Measurements from ENCODE around the gene TSC22D1. TPM values are rescaled to one million over a fixed set of nuclear protein-coding genes. Genes with fewer than 3 reads are reported as not detected.

TSC22D1 gene
- total RNA-seq, 2 donors from 2014 or later: 30.7 to 50.1 TPM

GRCh38 chr13:44451126-44451525 is 125.0 kb downstream of the TSC22D1 start:
- no peak overlapping the region for H3K27ac ChIP-seq
- no peak for ATAC-seq
- intact Hi-C loops (cut with DNase I): loop anchor here (10.0 kb wide), 1 partner anchor 536 kb away; no protein-coding TSS in a partner anchor
- TF ChIP-seq POLR2A (IDR thresholded peaks at IDR 0.05) (no peak), CTCF (IDR thresholded peaks at IDR 0.05) (no peak)
- no peak for DNase-seq
- H3K27me3 ChIP-seq: no peaks in the 10 kb centered on the region
- no peaks in the 10 kb centered on the region for H3K9me3 ChIP-seq
- 88 to 93% methylated on average over 12 of the region's 12 CpGs for WGBS, 2 donors
- no peaks in the 10 kb centered on the region for H3K36me3 ChIP-seq (replicated peaks in 1 of 2; ENCODE audit: insufficient read depth in 1 of 2, low read depth in 2 of 2)
- H3K4me3 ChIP-seq: no peak overlapping the region
- H3K4me1 ChIP-seq: peaks cover 9% of the 10 kb centered on the region

- no peak overlapping the region for H3K4me3 ChIP-seq
- H3K27me3 ChIP-seq: no peaks in the 10 kb centered on the region
- H3K27ac ChIP-seq: no peak overlapping the region
- ATAC-seq (peak; percentile 68), DNase-seq (peak in 1 of 4 donors; percentile 31)
- TF ChIP-seq CTCF (IDR thresholded peaks at IDR 0.05): no peak
- intact Hi-C loops (cut with DNase I): loop anchor here (10.0 kb wide), 2 partner anchors 405 to 535 kb away; no protein-coding TSS in a partner anchor
- H3K4me1 ChIP-seq: peaks cover 9% of the 10 kb centered on the region
- H3K9me3 ChIP-seq: no peaks in the 10 kb centered on the region
- WGBS, 2 donors: 83 to 88% methylated on average over 3 of the region's 3 CpGs
- H3K36me3 ChIP-seq (replicated peaks in 1 of 2; ENCODE audit: insufficient read depth in 1 of 2, low read depth in 2 of 2): no peaks in the 10 kb centered on the region
Observed at GRCh38 chr13:44449999-44450821, 125.9 kb downstream of the TSC22D1 start.

GRCh38 chr13:44448875-44449274 is 127.3 kb downstream of the TSC22D1 start:
- ATAC-seq (no peak), DNase-seq (no peak)
- TF ChIP-seq POLR2A (IDR thresholded peaks at IDR 0.05) (no peak), CTCF (IDR thresholded peaks at IDR 0.05) (no peak)
- H3K4me3 ChIP-seq: no peak overlapping the region
- intact Hi-C loops (cut with DNase I): loop anchor here (10.0 kb wide), 1 partner anchor 404 kb away; no protein-coding TSS in a partner anchor
- H3K9me3 ChIP-seq: no peaks in the 10 kb centered on the region
- no peak overlapping the region for H3K27ac ChIP-seq
- peaks cover 9% of the 10 kb centered on the region for H3K4me1 ChIP-seq
- 66 to 74% methylated on average over 3 of the region's 3 CpGs for WGBS, 2 donors
- H3K27me3 ChIP-seq: no peaks in the 10 kb centered on the region
- H3K36me3 ChIP-seq (replicated peaks in 1 of 2; ENCODE audit: insufficient read depth in 1 of 2, low read depth in 2 of 2): no peaks in the 10 kb centered on the region

GRCh38 chr13:44448373-44448772 is 127.8 kb downstream of the TSC22D1 start:
- ATAC-seq (peak; percentile 50), DNase-seq (no peak)
- Histone ChIP-seq H3K36me3 (replicated peaks in 1 of 2; ENCODE audit: insufficient read depth in 1 of 2, low read depth in 2 of 2) (no peaks in the 10 kb centered on the region), H3K4me3 (no peak overlapping the region), H3K4me1 (peaks cover 9% of the 10 kb centered on the region), H3K27me3 (no peaks in the 10 kb centered on the region), H3K27ac (no peak overlapping the region), H3K9me3 (no peaks in the 10 kb centered on the region)
- WGBS, 2 donors: 15 to 17% methylated on average over 2 of the region's 2 CpGs
- TF ChIP-seq CTCF (IDR thresholded peaks at IDR 0.05): no peak
- TF ChIP-seq POLR2A (IDR thresholded peaks at IDR 0.05): no peak
- intact Hi-C loops (cut with DNase I): loop anchor here (10.0 kb wide), 1 partner anchor 404 kb away; no protein-coding TSS in a partner anchor
